Measurements from ENCODE around the gene RGS9. TPM values are rescaled to one million over a fixed set of nuclear protein-coding genes. Genes with fewer than 3 reads are reported as not detected.

RGS9 gene
- total RNA-seq, 4 donors from 2014 or later, result 1.1 to 8.5 (median 3.6) TPM

DNA sequence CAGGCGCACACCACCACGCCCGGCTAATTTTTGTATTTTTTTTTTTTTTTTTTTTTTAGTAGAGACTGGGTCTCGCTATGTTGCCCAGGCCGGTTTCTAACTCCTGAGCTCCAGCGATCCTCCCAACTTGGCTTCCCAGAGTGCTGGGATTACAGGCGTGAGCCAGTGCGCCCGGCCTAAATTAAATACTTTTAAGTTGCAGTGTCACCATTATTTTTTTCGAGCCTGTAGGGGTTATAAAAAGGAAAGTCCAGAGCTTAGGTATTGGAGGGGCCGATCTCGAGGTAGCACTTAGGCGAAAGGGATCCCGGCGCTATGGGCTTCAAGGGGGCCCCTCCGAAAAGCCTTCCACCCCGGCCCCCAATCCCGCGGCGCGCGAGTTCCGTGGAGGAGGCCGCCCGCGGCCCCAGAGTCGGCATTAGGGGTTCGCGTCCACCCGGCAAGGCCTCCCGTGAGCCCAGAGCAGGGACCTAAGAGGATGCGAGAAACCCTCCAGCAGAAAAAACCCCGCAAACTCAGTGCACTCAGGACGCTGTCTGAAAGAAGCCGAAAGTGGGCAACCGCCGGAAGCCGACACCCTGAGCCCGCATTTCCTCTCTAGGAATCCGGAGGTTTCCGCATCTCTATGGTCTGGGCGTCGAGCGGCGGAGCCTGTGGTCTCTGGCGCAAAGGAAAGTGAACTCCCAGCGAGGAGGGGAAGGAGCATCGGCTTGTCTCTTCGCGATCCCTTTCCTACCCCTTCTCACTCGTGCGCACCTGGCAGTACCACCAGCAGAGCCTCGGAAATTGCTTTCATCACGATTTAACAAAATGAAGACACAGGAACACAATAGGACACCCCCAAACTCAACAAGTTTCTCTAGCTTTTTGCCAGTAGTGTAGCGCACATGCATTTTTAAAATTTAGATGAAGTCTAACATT is 14.1 kb upstream of the RGS9 start:
- H3K27me3 ChIP-seq, result no peaks in the 10 kb centered on the region
- WGBS, result 7% methylated on average over 36 of the region's 55 CpGs
- peak overlapping the region; percentile 91 for H3K27ac ChIP-seq
- DNase-seq (ENCODE audit: low spot score in 2 of 2), result peak; percentile 88 to 91
- TF ChIP-seq POLR2A (IDR thresholded peaks at IDR 0.05), result peak in 1 of 2 donors; percentile 12
- TF ChIP-seq, protein P1, sequence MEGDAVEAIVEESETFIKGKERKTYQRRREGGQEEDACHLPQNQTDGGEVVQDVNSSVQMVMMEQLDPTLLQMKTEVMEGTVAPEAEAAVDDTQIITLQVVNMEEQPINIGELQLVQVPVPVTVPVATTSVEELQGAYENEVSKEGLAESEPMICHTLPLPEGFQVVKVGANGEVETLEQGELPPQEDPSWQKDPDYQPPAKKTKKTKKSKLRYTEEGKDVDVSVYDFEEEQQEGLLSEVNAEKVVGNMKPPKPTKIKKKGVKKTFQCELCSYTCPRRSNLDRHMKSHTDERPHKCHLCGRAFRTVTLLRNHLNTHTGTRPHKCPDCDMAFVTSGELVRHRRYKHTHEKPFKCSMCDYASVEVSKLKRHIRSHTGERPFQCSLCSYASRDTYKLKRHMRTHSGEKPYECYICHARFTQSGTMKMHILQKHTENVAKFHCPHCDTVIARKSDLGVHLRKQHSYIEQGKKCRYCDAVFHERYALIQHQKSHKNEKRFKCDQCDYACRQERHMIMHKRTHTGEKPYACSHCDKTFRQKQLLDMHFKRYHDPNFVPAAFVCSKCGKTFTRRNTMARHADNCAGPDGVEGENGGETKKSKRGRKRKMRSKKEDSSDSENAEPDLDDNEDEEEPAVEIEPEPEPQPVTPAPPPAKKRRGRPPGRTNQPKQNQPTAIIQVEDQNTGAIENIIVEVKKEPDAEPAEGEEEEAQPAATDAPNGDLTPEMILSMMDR (IDR thresholded peaks at IDR 0.05), result no peak
- peak in 2 of 3 donors; percentile 32 to 55 for TF ChIP-seq POLR2AphosphoS5 (IDR thresholded peaks at IDR 0.05)
- no peaks in the 10 kb centered on the region for H3K9me3 ChIP-seq
- H3K36me3 ChIP-seq, result no peaks in the 10 kb centered on the region
- H3K4me3 ChIP-seq, result peak overlapping the region; percentile 80
- peaks cover 13% of the 10 kb centered on the region for H3K4me1 ChIP-seq

DNA sequence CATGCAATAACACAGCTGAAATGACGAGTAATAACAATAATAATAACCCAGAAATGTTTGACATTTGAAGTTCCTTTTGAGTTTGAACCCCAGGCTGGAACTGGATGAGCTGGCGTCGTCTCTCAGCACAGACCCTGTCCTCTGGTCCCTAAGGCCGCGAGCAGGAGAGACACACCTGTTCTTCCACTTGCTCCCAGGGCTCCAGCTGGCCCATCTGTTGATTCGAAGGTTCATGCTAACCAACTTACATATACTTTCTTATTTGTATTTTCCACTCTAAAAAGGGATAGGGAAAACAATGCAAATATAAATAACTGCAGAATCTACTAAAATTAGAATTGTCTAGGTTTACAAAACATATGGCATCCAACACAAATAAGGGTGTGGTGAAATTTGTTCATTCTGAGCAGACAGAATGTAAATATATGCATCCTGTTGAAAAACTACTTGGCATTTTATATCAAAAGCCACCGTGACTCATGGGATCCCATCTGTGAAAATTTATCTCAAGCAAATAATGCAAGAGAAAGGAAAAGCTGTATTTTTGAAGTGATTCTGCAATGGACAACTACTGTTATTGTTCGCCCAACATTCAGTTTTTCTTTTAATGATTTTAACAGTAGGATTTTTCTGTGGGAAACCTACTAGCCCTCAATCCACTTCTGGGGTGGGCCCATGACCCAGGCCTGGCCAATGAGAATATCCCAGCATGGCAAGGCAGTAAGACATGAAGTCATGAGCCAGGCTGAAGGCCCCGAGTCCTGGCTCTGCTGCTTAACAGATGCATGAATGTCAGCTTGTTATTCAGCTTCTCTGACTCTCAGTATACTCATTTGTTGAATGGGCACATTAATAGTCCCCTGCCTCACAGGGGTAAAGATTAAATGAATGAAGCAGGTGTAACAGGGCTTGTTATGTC is 13.2 kb upstream of the RGS9 start:
- peak overlapping the region; percentile 91 for H3K27ac ChIP-seq
- no peaks in the 10 kb centered on the region for H3K9me3 ChIP-seq
- no peaks in the 10 kb centered on the region for H3K36me3 ChIP-seq
- H3K27me3 ChIP-seq, result no peaks in the 10 kb centered on the region
- H3K4me3 ChIP-seq, result peak overlapping the region; percentile 80
- no peak for DNase-seq (ENCODE audit: low spot score in 2 of 2)
- H3K4me1 ChIP-seq, result peaks cover 13% of the 10 kb centered on the region
- TF ChIP-seq EP300 (IDR thresholded peaks at IDR 0.05) (no peak), POLR2A (IDR thresholded peaks at IDR 0.05) (no peak), POLR2AphosphoS5 (IDR thresholded peaks at IDR 0.05) (no peak)
- TF ChIP-seq, protein P1 (IDR thresholded peaks at IDR 0.05), result no peak
- WGBS, result 63% methylated on average over 9 of the region's 9 CpGs

DNA sequence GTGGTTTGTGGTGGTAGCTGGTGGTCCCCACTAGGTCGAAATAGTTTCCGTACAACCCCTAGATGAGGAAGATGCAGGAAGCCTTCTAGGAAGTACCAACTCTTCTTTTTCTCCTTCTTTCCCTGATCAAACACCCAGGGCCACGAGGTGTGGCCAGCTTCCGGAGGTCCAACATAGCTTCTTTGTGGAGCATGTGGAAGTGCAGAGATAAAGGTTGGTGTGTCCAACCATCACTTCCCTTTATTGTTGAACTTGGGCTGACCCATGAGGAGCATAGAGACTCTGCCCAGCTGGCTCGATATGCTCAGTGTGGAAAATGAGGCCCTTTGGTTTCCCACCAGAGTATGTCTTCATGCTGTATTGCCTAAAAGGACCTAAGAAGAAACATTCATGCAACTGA is 6.3 kb upstream of the RGS9 start:
- H3K36me3 ChIP-seq, result no peaks in the 10 kb centered on the region
- no peak for DNase-seq (ENCODE audit: low spot score in 2 of 2)
- 77% methylated on average over 5 of the region's 5 CpGs for WGBS
- no peak for TF ChIP-seq EP300 (IDR thresholded peaks at IDR 0.05)
- TF ChIP-seq, protein P1 (IDR thresholded peaks at IDR 0.05), result no peak
- no peak for TF ChIP-seq POLR2AphosphoS5 (IDR thresholded peaks at IDR 0.05)
- no peak for TF ChIP-seq POLR2A (IDR thresholded peaks at IDR 0.05)
- H3K27ac ChIP-seq, result no peak overlapping the region
- no peaks in the 10 kb centered on the region for H3K4me1 ChIP-seq
- no peak overlapping the region for H3K4me3 ChIP-seq
- H3K9me3 ChIP-seq, result no peaks in the 10 kb centered on the region
- no peaks in the 10 kb centered on the region for H3K27me3 ChIP-seq

DNA sequence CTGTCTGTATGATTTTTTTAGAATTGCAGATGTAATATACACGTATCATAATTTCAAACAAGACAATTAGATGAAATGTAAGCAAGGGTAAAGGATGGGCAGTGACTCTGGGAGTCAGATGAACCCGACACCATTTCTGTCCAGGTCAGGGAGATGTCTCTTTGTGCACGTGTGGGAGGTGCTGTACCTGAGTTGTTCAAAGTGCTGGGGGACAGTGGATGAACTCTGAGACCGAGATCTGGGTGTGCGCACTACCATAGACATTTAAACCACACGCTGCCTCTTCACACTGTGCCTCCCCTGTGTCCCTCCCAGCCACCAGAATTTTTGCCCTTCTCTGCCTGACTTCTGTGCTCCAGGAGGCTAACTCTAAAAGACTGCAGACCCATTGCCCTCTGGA is 5.9 kb upstream of the RGS9 start:
- Histone ChIP-seq H3K4me1 (no peaks in the 10 kb centered on the region), H3K4me3 (no peak overlapping the region), H3K27me3 (no peaks in the 10 kb centered on the region), H3K27ac (no peak overlapping the region), H3K36me3 (no peaks in the 10 kb centered on the region), H3K9me3 (no peaks in the 10 kb centered on the region)
- DNase-seq (ENCODE audit: low spot score in 2 of 2), result no peak
- 84% methylated on average over 6 of the region's 6 CpGs for WGBS
- TF ChIP-seq POLR2A (IDR thresholded peaks at IDR 0.05), result no peak

DNA sequence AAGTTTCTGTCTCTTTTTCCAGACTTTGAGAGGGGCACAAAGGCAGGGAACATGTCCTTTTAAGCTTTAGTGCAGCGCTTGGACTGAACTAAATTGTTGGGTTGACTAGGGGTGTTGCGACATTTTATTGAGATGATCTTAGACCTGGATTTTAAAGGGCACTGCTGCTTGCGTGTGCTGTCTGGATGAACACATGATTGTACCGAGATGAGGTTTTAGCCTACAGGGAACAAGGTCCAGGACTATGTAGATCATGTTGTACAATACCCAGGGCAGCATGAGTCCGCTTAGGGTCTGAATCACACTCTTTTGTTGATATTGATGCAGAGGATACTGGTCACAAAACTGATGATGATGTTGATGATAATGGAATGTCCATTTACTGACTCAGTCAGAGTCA is 5.2 kb upstream of the RGS9 start:
- no peak for TF ChIP-seq POLR2A (IDR thresholded peaks at IDR 0.05)
- TF ChIP-seq, protein P1 (IDR thresholded peaks at IDR 0.05), result no peak
- H3K9me3 ChIP-seq, result no peaks in the 10 kb centered on the region
- WGBS, result 91% methylated on average over 5 of the region's 5 CpGs
- no peak overlapping the region for H3K4me3 ChIP-seq
- H3K36me3 ChIP-seq, result no peaks in the 10 kb centered on the region
- no peaks in the 10 kb centered on the region for H3K27me3 ChIP-seq
- H3K27ac ChIP-seq, result no peak overlapping the region
- H3K4me1 ChIP-seq, result peaks cover 4% of the 10 kb centered on the region
- no peak for DNase-seq (ENCODE audit: low spot score in 2 of 2)
